SK-N-SH (cell line): ENCODE measurements around the gene ANKMY1. TPM values are rescaled to one million over a fixed set of nuclear protein-coding genes. Genes with fewer than 3 reads are reported as not detected.
"Not testable (repeated sequence)": the region's sequence is repeated elsewhere in the genome, so short reads cannot be mapped to it uniquely, and the experiment has no call there.

Source experiments
- CTCF ChIA-PET: fragments of 300-600, 350-600 bp; formaldehyde crosslinking; extraction: SDS; loops from one replicate; lab custom pipeline; 2021; lab: Yijun Ruan, JAX
- POLR2A ChIA-PET: fragments of 350-600 bp; sonication (Branson Sonifier 250); formaldehyde crosslinking; extraction: SDS; loops from one replicate; lab custom pipeline; 2020; ENCODE audit warnings: antibody characterized with exemption, inconsistent platforms; lab: Yijun Ruan, JAX
- DNase-seq: peaks from one replicate; pipeline ENCODE4 v3.0.0; 2012
- H2AFZ ChIP-seq: fragments of 200-600 bp; sonication (generic); 2 replicates; pipeline ENCODE4 v1.8.1; 2016; ENCODE audit warnings: antibody characterized with exemption, mild to moderate bottlenecking, low read depth
- H3F3A ChIP-seq: fragments of 200-600 bp; sonication (generic); replicated peaks from 2 replicates; pipeline ENCODE3; 2016; ENCODE audit warnings: antibody characterized with exemption, mild to moderate bottlenecking; ENCODE audit not compliant: insufficient read depth
- H3K27ac ChIP-seq, 2 experiments: fragments of 200-500 bp in 1 of 2; fragments of 200-600 bp in 1 of 2; sonication (Bioruptor generic) in 1 of 2; sonication (generic), shearing (Covaris generic) in 1 of 2; 2 replicates each; pipeline versions ENCODE4 v1.5.1 to v1.6.1; 2014 to 2016; ENCODE audit warnings: low read depth in 2 of 2, inconsistent platforms in 1 of 2, low read length in 1 of 2, mild to moderate bottlenecking in 1 of 2, mixed read lengths in 1 of 2
- H3K27me3 ChIP-seq: fragments of 200-600 bp; sonication (generic), shearing (Covaris generic); 2 replicates; pipeline ENCODE4 v1.6.1; 2016; ENCODE audit warnings: mixed run types; ENCODE audit not compliant: insufficient read depth
- H3K36me3 ChIP-seq, 2 experiments: fragments of 200-500 bp in 1 of 2; fragments of 200-600 bp in 1 of 2; sonication (Bioruptor generic) in 1 of 2; sonication (generic) in 1 of 2; replicated peaks in 1 of 2; 2 replicates each; pipeline versions ENCODE3 to v1.5.1; 2014 to 2016; ENCODE audit warnings: low read length in 1 of 2, mild to moderate bottlenecking in 1 of 2; ENCODE audit not compliant: insufficient read depth in 2 of 2, control insufficient read depth in 1 of 2
- H3K4me1 ChIP-seq, 2 experiments: fragments of 200-500 bp in 1 of 2; fragments of 200-600 bp in 1 of 2; sonication (Bioruptor generic) in 1 of 2; sonication (generic), shearing (Covaris generic) in 1 of 2; 2 replicates each; pipeline versions ENCODE4 v1.5.1 to v1.6.1; 2014 to 2016; ENCODE audit warnings: low read depth in 1 of 2, low read length in 1 of 2, mixed run types in 1 of 2; ENCODE audit not compliant: insufficient read depth in 2 of 2, control insufficient read depth in 1 of 2
- H3K4me2 ChIP-seq: fragments of 200-600 bp; sonication (generic), shearing (Covaris generic); 2 replicates; pipeline ENCODE4 v1.6.1; 2017; ENCODE audit warnings: mixed run types
- H3K4me3 ChIP-seq, 2 experiments: fragments of 200-500 bp in 1 of 2; fragments of 200-600 bp in 1 of 2; sonication (Bioruptor generic) in 1 of 2; sonication (generic), shearing (Covaris generic) in 1 of 2; 2 replicates each; pipeline versions ENCODE4 v1.5.1 to v1.8.1; 2014 to 2016; ENCODE audit warnings: low read depth in 2 of 2, inconsistent platforms in 1 of 2, low read length in 1 of 2, mild to moderate bottlenecking in 1 of 2, mixed read lengths in 1 of 2, moderate library complexity in 1 of 2
- H3K79me2 ChIP-seq: fragments of 200-600 bp; sonication (generic); 2 replicates; pipeline ENCODE4 v1.8.1; 2017; ENCODE audit warnings: mild to moderate bottlenecking; ENCODE audit not compliant: insufficient read depth
- H3K9ac ChIP-seq: fragments of 200-600 bp; sonication (generic); 2 replicates; pipeline ENCODE4 v1.6.1; 2017; ENCODE audit warnings: mixed run types
- H3K9me2 ChIP-seq: fragments of 200-600 bp; sonication (generic); 2 replicates; pipeline ENCODE4 v1.6.1; 2017; ENCODE audit warnings: mixed run types
- H3K9me3 ChIP-seq: fragments of 200-600 bp; sonication (generic); 2 replicates; pipeline ENCODE4 v1.6.1; 2017; ENCODE audit warnings: mixed run types, mild to moderate bottlenecking, moderate library complexity
- H4K20me1 ChIP-seq: fragments of 200-600 bp; sonication (generic); 2 replicates; pipeline ENCODE4 v1.6.1; 2017; ENCODE audit warnings: mild to moderate bottlenecking, mixed run types; ENCODE audit not compliant: insufficient read depth
- EP300 ChIP-seq, 2 experiments: IDR thresholded peaks; 2 replicates each; pipeline versions ENCODE4 v1.4.0 to v1.6.1; 2012; ENCODE audit warnings: borderline replicate concordance in 1 of 2, low read depth in 1 of 2, low read length in 1 of 2
- FOXJ3 ChIP-seq: sonication (generic); formaldehyde crosslinking; IDR thresholded peaks from 2 replicates; pipeline ENCODE4 v1.5.1; 2020; ENCODE audit warnings: mild to moderate bottlenecking, missing genetic modification reagents
- GABPA ChIP-seq: IDR thresholded peaks from 2 replicates; pipeline ENCODE4 v1.4.0; 2012; ENCODE audit warnings: low read depth, mild to moderate bottlenecking
- MAX ChIP-seq: IDR thresholded peaks from 2 replicates; pipeline ENCODE4 v1.4.0; 2012; ENCODE audit warnings: low read depth
- MEF2A ChIP-seq: IDR thresholded peaks from 2 replicates; pipeline ENCODE4 v1.4.0; 2012; ENCODE audit warnings: low read depth, borderline replicate concordance
- MXI1 ChIP-seq: IDR thresholded peaks from 2 replicates; pipeline ENCODE4 v1.6.1; 2012; ENCODE audit warnings: mild to moderate bottlenecking, low read depth, low read length, improper control_type of control experiment
- NFIC ChIP-seq: IDR thresholded peaks from 2 replicates; pipeline ENCODE4 v1.4.0; 2012; ENCODE audit warnings: borderline replicate concordance
- NRF1 ChIP-seq: IDR thresholded peaks from 2 replicates; pipeline ENCODE4 v1.6.1; 2012; ENCODE audit warnings: low read depth, mild to moderate bottlenecking, low read length
- RCOR1 ChIP-seq: fragments of 150-350 bp; IDR thresholded peaks from 2 replicates; pipeline ENCODE4 v1.6.1; 2017; ENCODE audit warnings: antibody characterized with exemption, low read length
- REST ChIP-seq: IDR thresholded peaks from 2 replicates; pipeline ENCODE4 v1.6.1; 2012; ENCODE audit warnings: mild to moderate bottlenecking, low read depth, low read length, moderate library complexity
- RFX5 ChIP-seq: IDR thresholded peaks from 2 replicates; pipeline ENCODE4 v1.6.1; 2012; ENCODE audit warnings: mild to moderate bottlenecking, improper control_type of control experiment, low read length
- RXRA ChIP-seq: IDR thresholded peaks from 2 replicates; pipeline ENCODE4 v1.4.0; 2012; ENCODE audit warnings: low read depth, mild to moderate bottlenecking, borderline replicate concordance
- SIN3A ChIP-seq: IDR thresholded peaks from 2 replicates; pipeline ENCODE4 v1.6.1; 2012; ENCODE audit warnings: low read depth, mild to moderate bottlenecking, low read length, moderate library complexity, borderline replicate concordance
- TAF1 ChIP-seq: IDR thresholded peaks from 2 replicates; pipeline ENCODE4 v1.6.1; 2012; ENCODE audit warnings: low read depth, mild to moderate bottlenecking, low read length, moderate library complexity, borderline replicate concordance
- TEAD4 ChIP-seq: IDR thresholded peaks from 2 replicates; pipeline ENCODE4 v1.4.0; 2012; ENCODE audit warnings: mild to moderate bottlenecking, borderline replicate concordance; ENCODE audit not compliant: insufficient read depth
- USF1 ChIP-seq: IDR thresholded peaks from 2 replicates; pipeline ENCODE4 v1.4.0; 2012; ENCODE audit warnings: low read depth, borderline replicate concordance
- USF2 ChIP-seq: fragments of 150-350 bp; IDR thresholded peaks from 2 replicates; pipeline ENCODE4 v1.6.1; 2017; ENCODE audit warnings: antibody characterized with exemption, low read length, low read depth, borderline replicate concordance
- WGBS: methylation state at CpG from one replicate; pipeline ENCODE4 v1.1.6; 2017; ENCODE audit warnings: low lambda C conversion rate; 5-methylcytosine and 5-hydroxymethylcytosine counted together
- polyA plus RNA-seq, 3 experiments: library from polyadenylated mRNA; depleted of rRNA; stranded (reverse); fragments of >200 nt; gene quantifications; 2 replicates each; pipeline ENCODE4 v1.2.3, GENCODE V29; 2012

The ANKMY1 gene
- polyA plus RNA-seq, 1 of the 3 experiments (the other 2 are of a cell fraction) = 12.1 TPM

- Histone ChIP-seq H3K36me3 (peaks cover 15 to 19% of the 10 kb centered on the region in 2 experiments), H4K20me1 (no peaks in the 10 kb centered on the region), H3K9me3 (0 out of 2 replicates have a peak, but pooled peaks cover 3% of the 10 kb centered on the region), H3K27ac (no peak overlapping the region), H3K4me2 (no peak overlapping the region), H3K27me3 (no peaks in the 10 kb centered on the region), H3K79me2 (no peaks in the 10 kb centered on the region), H3K9me2 (no peaks in the 10 kb centered on the region), H3K4me1 (no peaks in the 10 kb centered on the region), H3K9ac (no peak overlapping the region), H3K4me3 (no peak overlapping the region), H3F3A (no peaks in the 10 kb centered on the region), H2AFZ (no peak overlapping the region)
- CTCF ChIA-PET = interaction anchor here (0.8 kb wide), 1 partner anchor 8 kb away, joined by 3 read pairs; no protein-coding TSS in a partner anchor
- WGBS = 97% methylated on average over 9 of the region's 12 CpGs
- TF ChIP-seq GABPA = no peak
- no peak for TF ChIP-seq FOXJ3
- no peak for TF ChIP-seq RCOR1
- TF ChIP-seq EP300 (IDR thresholded peaks at IDR 0.05; ENCODE audit: borderline replicate concordance in 1 of 2, low read depth in 1 of 2, low read length in 1 of 2) = no peak
- no peak for TF ChIP-seq NFIC
- no peak for TF ChIP-seq RXRA
- TF ChIP-seq NRF1 = no peak
- TF ChIP-seq MAX = no peak
- TF ChIP-seq USF1 = no peak
- no peak for TF ChIP-seq SIN3A
- TF ChIP-seq TEAD4 = no peak
- no peak for TF ChIP-seq TAF1
- no peak for TF ChIP-seq MEF2A
- TF ChIP-seq RFX5 = no peak
- no peak for TF ChIP-seq REST
- TF ChIP-seq USF2 = no peak
- TF ChIP-seq MXI1 = no peak
- no peak for DNase-seq
- POLR2A ChIA-PET = no interaction called here
Measured at GRCh38 chr2:240522406-240522805, 35.4 kb downstream of the ANKMY1 start.

- H3K9me2 ChIP-seq, H3K4me3 ChIP-seq, H3K4me2 ChIP-seq, POLR2A ChIA-PET, H3K9me3 ChIP-seq, H3K9ac ChIP-seq, H3F3A ChIP-seq, CTCF ChIA-PET, H3K79me2 ChIP-seq, H3K4me1 ChIP-seq, H4K20me1 ChIP-seq, H3K27me3 ChIP-seq, H2AFZ ChIP-seq, H3K27ac ChIP-seq, DNase-seq: not testable (repeated sequence)
- peaks cover 15 to 19% of the 10 kb centered on the region in 2 experiments for H3K36me3 ChIP-seq
- WGBS = 94% methylated on average over 5 of the region's 5 CpGs
Measured at GRCh38 chr2:240521885-240522284, 35.9 kb downstream of the ANKMY1 start.
